ENCODE measurements around the gene ADGRA3.

Gene ADGRA3

GRCh38 chr4:22454955-22455354, 60.9 kb downstream of the ADGRA3 start:
- no peaks in the 10 kb centered on the region for H3K27me3 ChIP-seq
- no peaks in the 10 kb centered on the region for H3K36me3 ChIP-seq
- no peak overlapping the region for H3K27ac ChIP-seq
- no peaks in the 10 kb centered on the region for H3K9me3 ChIP-seq
- no peaks in the 10 kb centered on the region for H3K4me1 ChIP-seq (ENCODE audit: control insufficient read depth in 1 of 2, insufficient read depth in 1 of 2, low read depth in 1 of 2, low read length in 1 of 2)
- H3K4me3 ChIP-seq (ENCODE audit: low read depth in 1 of 2, low read length in 1 of 2) = no peak overlapping the region
- no peak for TF ChIP-seq CTCF (IDR thresholded peaks at IDR 0.05)

GRCh38 chr4:22454216-22454838, 61.5 kb downstream of the ADGRA3 start:
- Histone ChIP-seq H3K9me3 (no peaks in the 10 kb centered on the region), H3K27me3 (no peaks in the 10 kb centered on the region), H3K4me3 (ENCODE audit: low read depth in 1 of 2, low read length in 1 of 2) (no peak overlapping the region), H3K27ac (no peak overlapping the region), H3K36me3 (no peaks in the 10 kb centered on the region), H3K4me1 (ENCODE audit: control insufficient read depth in 1 of 2, insufficient read depth in 1 of 2, low read depth in 1 of 2, low read length in 1 of 2) (no peaks in the 10 kb centered on the region)
- TF ChIP-seq CTCF (IDR thresholded peaks at IDR 0.05) = no peak

- H3K36me3 ChIP-seq = no peaks in the 10 kb centered on the region
- no peak for TF ChIP-seq CTCF (IDR thresholded peaks at IDR 0.05)
These were observed 71.1 kb downstream of the ADGRA3 start for GRCh38 chr4:22444813-22445212.

GRCh38 chr4:22442956-22443355, 72.9 kb downstream of the ADGRA3 start:
- no peaks in the 10 kb centered on the region for H3K9me3 ChIP-seq
- H3K27me3 ChIP-seq = no peaks in the 10 kb centered on the region
- no peaks in the 10 kb centered on the region for H3K36me3 ChIP-seq
- H3K4me3 ChIP-seq (ENCODE audit: low read depth in 1 of 2, low read length in 1 of 2) = no peak overlapping the region
- TF ChIP-seq CTCF (IDR thresholded peaks at IDR 0.05) = no peak
- no peaks in the 10 kb centered on the region for H3K4me1 ChIP-seq (ENCODE audit: control insufficient read depth in 1 of 2, insufficient read depth in 1 of 2, low read depth in 1 of 2, low read length in 1 of 2)
- no peak overlapping the region for H3K27ac ChIP-seq

More at GRCh38 chr4:22444813-22445212, 71.1 kb downstream of the ADGRA3 start:
- H3K9me3 ChIP-seq = no peaks in the 10 kb centered on the region
- no peaks in the 10 kb centered on the region for H3K27me3 ChIP-seq
- no peaks in the 10 kb centered on the region for H3K4me1 ChIP-seq (ENCODE audit: control insufficient read depth in 1 of 2, insufficient read depth in 1 of 2, low read depth in 1 of 2, low read length in 1 of 2)
- H3K27ac ChIP-seq = no peak overlapping the region
- no peak overlapping the region for H3K4me3 ChIP-seq (ENCODE audit: low read depth in 1 of 2, low read length in 1 of 2)

- no peak overlapping the region for H3K27ac ChIP-seq
- no peaks in the 10 kb centered on the region for H3K4me1 ChIP-seq (ENCODE audit: control insufficient read depth in 1 of 2, insufficient read depth in 1 of 2, low read depth in 1 of 2, low read length in 1 of 2)
- no peaks in the 10 kb centered on the region for H3K36me3 ChIP-seq
- no peaks in the 10 kb centered on the region for H3K27me3 ChIP-seq
- TF ChIP-seq CTCF (IDR thresholded peaks at IDR 0.05) = no peak
- no peaks in the 10 kb centered on the region for H3K9me3 ChIP-seq
- H3K4me3 ChIP-seq (ENCODE audit: low read depth in 1 of 2, low read length in 1 of 2) = no peak overlapping the region
These were observed 74.9 kb downstream of the ADGRA3 start for GRCh38 chr4:22440999-22441398.
